A549 (cell line): ENCODE data around the gene TM4SF20. TPM values are rescaled to one million over a fixed set of nuclear protein-coding genes. Genes with fewer than 3 reads are reported as not detected.

Experiments used
- ATAC-seq, 2 experiments: fragments of 200-7000 bp in 1 of 2; fragments of >200 bp in 1 of 2; cut with Nextera tagmentation in 1 of 2; cut with Tn5 transposase in 1 of 2; 3 replicates each; pipeline versions ENCODE4 v1.8.0 to v1.9.1; 2018 to 2020; ENCODE audit warnings: mild to moderate bottlenecking in 1 of 2, moderate library complexity in 1 of 2
- CTCF ChIA-PET: fragments of 300-600 bp; sonication (Branson Sonifier 250); formaldehyde crosslinking; extraction: SDS; loops from one replicate; lab custom pipeline; 2021; ENCODE audit warnings: antibody characterized with exemption, inconsistent platforms; lab: Yijun Ruan, JAX
- POLR2A ChIA-PET: fragments of 350-600 bp; formaldehyde crosslinking; extraction: SDS; loops from one replicate; lab custom pipeline; 2021; ENCODE audit warnings: antibody characterized with exemption, inconsistent platforms; lab: Yijun Ruan, JAX
- DNase-seq, 2 experiments: peaks; one replicate each; pipeline versions ENCODE4 v3.0.0 to v3.0.0-alpha.2; 2011 to 2016; ENCODE audit warnings: low read depth in 1 of 2, low spot score in 1 of 2
- FAIRE-seq: peaks from 2 replicates; lab custom pipeline; 2011; peaks lifted over from hg19 to GRCh38; lab: Jason Lieb, UNC
- H3K27ac ChIP-seq, 2 experiments: fragments of >200 bp; sonication (Bioruptor Twin); formaldehyde crosslinking; 3 replicates each; pipeline ENCODE4 v1.5.1; 2016 to 2017
- H3K4me1 ChIP-seq: fragments of >200 bp; sonication (Bioruptor Twin); formaldehyde crosslinking; 3 replicates; pipeline ENCODE4 v1.6.1; 2016
- H3K4me2 ChIP-seq: fragments of >200 bp; sonication (Bioruptor Twin); formaldehyde crosslinking; 3 replicates; pipeline ENCODE4 v1.6.1; 2016
- H3K4me3 ChIP-seq: fragments of >200 bp; sonication (Bioruptor Twin); formaldehyde crosslinking; 3 replicates; pipeline ENCODE4 v1.5.1; 2016
- H3K9me3 ChIP-seq: fragments of >200 bp; sonication (Bioruptor Twin); formaldehyde crosslinking; 3 replicates; pipeline ENCODE4 v1.6.1; 2016
- BHLHE40 ChIP-seq: IDR thresholded peaks from 2 replicates; pipeline ENCODE4 v1.6.1; 2012; ENCODE audit warnings: low read depth, low read length, inconsistent platforms
- CBX8 ChIP-seq: fragments of 200-600 bp; sonication (generic); IDR thresholded peaks from 2 replicates; pipeline ENCODE4 v1.6.1; 2016
- CHD2 ChIP-seq: fragments of 150-350 bp; IDR thresholded peaks from 2 replicates; pipeline ENCODE4 v1.6.1; 2014; ENCODE audit warnings: low read length; ENCODE audit not compliant: partially characterized antibody
- CHD4 ChIP-seq: fragments of 200-600 bp; sonication (generic); IDR thresholded peaks from 2 replicates; pipeline ENCODE4 v1.6.1; 2016; ENCODE audit warnings: antibody characterized with exemption, mild to moderate bottlenecking, borderline replicate concordance
- CTCF ChIP-seq: fragments of >200 bp; sonication (Bioruptor Twin); formaldehyde crosslinking; IDR thresholded peaks from 3 replicates; pipeline ENCODE4 v1.5.1; 2016
- EHF ChIP-seq: fragments of 250-450 bp; sonication (Bioruptor Pico); IDR thresholded peaks from 2 replicates; pipeline ENCODE4 v1.5.0; 2020; ENCODE audit warnings: mild to moderate bottlenecking
- ELK1 ChIP-seq: fragments of 150-350 bp; IDR thresholded peaks from 2 replicates; pipeline ENCODE4 v1.6.1; 2014; ENCODE audit warnings: low read depth, mild to moderate bottlenecking, low read length
- ESRRA ChIP-seq: fragments of 150-350 bp; IDR thresholded peaks from 2 replicates; pipeline ENCODE4 v1.6.1; 2014; ENCODE audit warnings: mild to moderate bottlenecking, low read length, borderline replicate concordance
- FOSL2 ChIP-seq, 2 experiments: fragments of 450-650 bp in 1 of 2; fragments of >200 bp in 1 of 2; sonication (Bioruptor Twin) in 1 of 2; formaldehyde crosslinking; IDR thresholded peaks; 2 replicates each; pipeline versions ENCODE4 v1.5.0 to v1.6.1; 2016 to 2020; ENCODE audit warnings: mild to moderate bottlenecking in 1 of 2, moderate library complexity in 1 of 2
- FOXS1 ChIP-seq: fragments of 250-450 bp; sonication (Bioruptor Pico); IDR thresholded peaks from 2 replicates; pipeline ENCODE4 v1.5.0; 2020; ENCODE audit warnings: mild to moderate bottlenecking, moderate library complexity
- HDAC2 ChIP-seq: fragments of 200-600 bp; sonication (generic); IDR thresholded peaks from 2 replicates; pipeline ENCODE4 v1.6.1; 2016
- HEYL ChIP-seq: fragments of 250-450 bp; sonication (Bioruptor Pico); IDR thresholded peaks from 2 replicates; pipeline ENCODE4 v1.8.0; 2021; ENCODE audit warnings: mild to moderate bottlenecking, moderate library complexity
- HOXB13 ChIP-seq: fragments of 250-450 bp; sonication (Bioruptor Pico); IDR thresholded peaks from 2 replicates; pipeline ENCODE4 v1.5.0; 2020; ENCODE audit warnings: low read depth, mild to moderate bottlenecking, moderate library complexity
- HOXB5 ChIP-seq: fragments of 250-450 bp; sonication (Bioruptor Pico); IDR thresholded peaks from 2 replicates; pipeline ENCODE4 v1.5.0; 2020; ENCODE audit warnings: mild to moderate bottlenecking, moderate library complexity
- JUN ChIP-seq, 2 experiments: fragments of >200 bp; sonication (Bioruptor Twin); formaldehyde crosslinking; IDR thresholded peaks; 2 replicates in 1 of 2; 3 replicates in 1 of 2; pipeline ENCODE4 v1.6.1; 2016 to 2017
- KDM1A ChIP-seq: fragments of 200-600 bp; sonication (generic); IDR thresholded peaks from 2 replicates; pipeline ENCODE4 v1.6.1; 2016; ENCODE audit warnings: low read depth, mild to moderate bottlenecking
- KDM5A ChIP-seq: fragments of 200-600 bp; sonication (generic); IDR thresholded peaks from 2 replicates; pipeline ENCODE4 v1.6.1; 2016; ENCODE audit warnings: antibody characterized with exemption, mild to moderate bottlenecking
- MAX ChIP-seq: IDR thresholded peaks from 2 replicates; pipeline ENCODE4 v1.6.1; 2012
- MYC ChIP-seq: IDR thresholded peaks from 2 replicates; pipeline ENCODE4 v1.6.1; 2012; ENCODE audit warnings: mild to moderate bottlenecking, inconsistent platforms, low read length, improper control_type of control experiment, borderline replicate concordance
- NR3C1 ChIP-seq: fragments of >200 bp; sonication (Bioruptor Twin); formaldehyde crosslinking; IDR thresholded peaks from 3 replicates; pipeline ENCODE4 v1.6.1; 2017
- POLR2A ChIP-seq: IDR thresholded peaks from 2 replicates; pipeline ENCODE4 v1.6.1; 2012; ENCODE audit warnings: mild to moderate bottlenecking, low read length
- RARB ChIP-seq: fragments of 250-450 bp; sonication (Bioruptor Pico); IDR thresholded peaks from 2 replicates; pipeline ENCODE4 v1.8.0; 2021; ENCODE audit warnings: mild to moderate bottlenecking, moderate library complexity
- RFX5 ChIP-seq: fragments of 450-650 bp; IDR thresholded peaks from 2 replicates; pipeline ENCODE4 v1.7.1; 2014; ENCODE audit warnings: antibody characterized with exemption, mild to moderate bottlenecking, moderate library complexity
- SREBF2 ChIP-seq: fragments of 450-650 bp; IDR thresholded peaks from 2 replicates; pipeline ENCODE4 v1.6.1; 2014; ENCODE audit warnings: mild to moderate bottlenecking, moderate library complexity
- TP53 ChIP-seq: fragments of 250-450 bp; sonication (Bioruptor Pico); IDR thresholded peaks from 2 replicates; pipeline ENCODE4 v1.5.0; 2021; ENCODE audit warnings: mild to moderate bottlenecking, moderate library complexity
- ZFP36 ChIP-seq: fragments of 450-650 bp; IDR thresholded peaks from 2 replicates; pipeline ENCODE4 v1.6.1; 2014; ENCODE audit warnings: borderline replicate concordance; ENCODE audit not compliant: partially characterized antibody
- ZSCAN20 ChIP-seq: fragments of 250-450 bp; sonication (Bioruptor Pico); IDR thresholded peaks from 2 replicates; pipeline ENCODE4 v1.8.0; 2022; ENCODE audit warnings: mild to moderate bottlenecking, moderate library complexity
- WGBS: methylation state at CpG from one replicate; pipeline ENCODE4 v1.1.6; 2017; ENCODE audit errors: missing lambda C conversion rate; 5-methylcytosine and 5-hydroxymethylcytosine counted together
- polyA plus RNA-seq, 4 experiments: library from polyadenylated mRNA; depleted of rRNA in 3 of 4; stranded (reverse); fragments of >200 nt; fragmentation: RNase III in 1 of 4; extraction: RNeasy Plus Mini Kit Qiagen cat#74134 plus additional on column Dnase treatment in 1 of 4; gene quantifications; 2 replicates in 3 of 4; 3 replicates in 1 of 4; pipeline ENCODE4 v1.2.3, GENCODE V29; 2011 to 2017
- TF ChIP-seq, protein P1 (sequence below): fragments of 250-450 bp; sonication (Bioruptor Pico); IDR thresholded peaks from 2 replicates; pipeline ENCODE4 v1.5.0; 2020; ENCODE audit warnings: low read depth, mild to moderate bottlenecking, moderate library complexity
- TF ChIP-seq, protein P2 (sequence below): IDR thresholded peaks from 2 replicates; pipeline ENCODE4 v1.6.1; 2012; ENCODE audit warnings: low read depth, borderline replicate concordance
- TF ChIP-seq, protein P3 (sequence below): IDR thresholded peaks from 2 replicates; pipeline ENCODE4 v1.6.1; 2012
- TF ChIP-seq, protein P4 (sequence below): fragments of 450-650 bp; IDR thresholded peaks from 2 replicates; pipeline ENCODE4 v1.6.1; 2014; ENCODE audit warnings: antibody characterized with exemption

The TM4SF20 gene
- polyA plus RNA-seq, 2 of the 4 experiments (the other 2 are of a cell fraction), result 59.3 to 136 TPM

- Histone ChIP-seq H3K4me1 (peaks cover 40% of the 10 kb centered on the region), H3K4me2 (peak overlapping the region; percentile 93), H3K27ac (peak overlapping the region; percentile 94 to 97), H3K9me3 (peaks cover 3% of the 10 kb centered on the region; the same call in 1 of the 3 replicates), H3K4me3 (peak overlapping the region; percentile 86)
- no peak for TF ChIP-seq BHLHE40
- 0 out of 2 replicates have a peak, but pooled peaks have one; percentile 0 for TF ChIP-seq KDM5A
- TF ChIP-seq POLR2A, result 0 out of 2 replicates have a peak, but pooled peaks have one; percentile 12
- no peak for TF ChIP-seq ZSCAN20 (CRISPR knock-in tag)
- ATAC-seq (peak; percentile 46 to 57), FAIRE-seq (no peak), DNase-seq (peak; percentile 22 to 37)
- ChIA-PET POLR2A (no interaction called here), CTCF (interaction anchor here (0.9 to 1.5 kb wide), 4 partner anchors 11 to 100 kb away, joined by 3 to 5 read pairs (median 4); no protein-coding TSS in a partner anchor)
- WGBS, result 5% methylated on average over 11 of the region's 13 CpGs
Measured at GRCh38 chr2:227325839-227326195, 53.3 kb downstream of the TM4SF20 start.

GRCh38 chr2:227324995-227325838 is 53.9 kb downstream of the TM4SF20 start, which contains the start of gene MFF:
MFF (plus strand) TSS chr2:227325251; CDS start chr2:227330666, 5,415 bp downstream.
- peak; percentile 49 for FAIRE-seq
- peak within 1 kb of the TSS; percentile 93 for H3K4me2 ChIP-seq
- H3K4me3 ChIP-seq, result peak within 1 kb of the TSS; percentile 86
- peak; percentile 87 to 96 for DNase-seq
- peaks cover 37% of the 10 kb centered on the region for H3K4me1 ChIP-seq
- ChIA-PET POLR2A (no interaction called here), CTCF (interaction anchor here (0.6 to 1.5 kb wide), 5 partner anchors 12 to 105 kb away, joined by 3 to 5 read pairs (median 3); no protein-coding TSS in a partner anchor)
- peak; percentile 96 to 97 for ATAC-seq
- WGBS, result 1% methylated on average over 34 of the region's 67 CpGs
- peak within 1 kb of the TSS; percentile 94 to 97 for H3K27ac ChIP-seq
- H3K9me3 ChIP-seq, result peaks cover 3% of the 10 kb centered on the region; the same call in 1 of the 3 replicates
- TF ChIP-seq, protein P1, sequence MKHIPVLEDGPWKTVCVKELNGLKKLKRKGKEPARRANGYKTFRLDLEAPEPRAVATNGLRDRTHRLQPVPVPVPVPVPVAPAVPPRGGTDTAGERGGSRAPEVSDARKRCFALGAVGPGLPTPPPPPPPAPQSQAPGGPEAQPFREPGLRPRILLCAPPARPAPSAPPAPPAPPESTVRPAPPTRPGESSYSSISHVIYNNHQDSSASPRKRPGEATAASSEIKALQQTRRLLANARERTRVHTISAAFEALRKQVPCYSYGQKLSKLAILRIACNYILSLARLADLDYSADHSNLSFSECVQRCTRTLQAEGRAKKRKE, result peak; percentile 89
- TF ChIP-seq MYC, result peak; percentile 94
- TF ChIP-seq CBX8, result no peak
- TF ChIP-seq CTCF, result peak; percentile 37
- no peak for TF ChIP-seq ELK1
- TF ChIP-seq CHD2, result no peak
- no peak for TF ChIP-seq ESRRA
- TF ChIP-seq, protein P2, sequence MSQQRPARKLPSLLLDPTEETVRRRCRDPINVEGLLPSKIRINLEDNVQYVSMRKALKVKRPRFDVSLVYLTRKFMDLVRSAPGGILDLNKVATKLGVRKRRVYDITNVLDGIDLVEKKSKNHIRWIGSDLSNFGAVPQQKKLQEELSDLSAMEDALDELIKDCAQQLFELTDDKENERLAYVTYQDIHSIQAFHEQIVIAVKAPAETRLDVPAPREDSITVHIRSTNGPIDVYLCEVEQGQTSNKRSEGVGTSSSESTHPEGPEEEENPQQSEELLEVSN, result peak; percentile 92
- peak; percentile 77 for TF ChIP-seq HOXB5 (CRISPR knock-in tag)
- TF ChIP-seq NR3C1, result no peak
- peak; percentile 76 to 96; a peak in 4 of 5 replicates for TF ChIP-seq JUN (IDR thresholded peaks at IDR 0.05)
- no peak for TF ChIP-seq RFX5
- TF ChIP-seq SREBF2, result no peak
- peak; percentile 99 for TF ChIP-seq MAX
- TF ChIP-seq FOSL2 (IDR thresholded peaks at IDR 0.05), result no peak
- TF ChIP-seq FOSL2 (CRISPR knock-in tag; IDR thresholded peaks at IDR 0.05), result peak; percentile 52
- no peak for TF ChIP-seq EHF (CRISPR knock-in tag)
- peak; percentile 88; the same call in 1 of the 2 replicates for TF ChIP-seq HEYL (CRISPR knock-in tag)
- TF ChIP-seq TP53 (CRISPR knock-in tag), result 0 out of 2 replicates have a peak, but pooled peaks have one; percentile 63
- no peak for TF ChIP-seq KDM1A
- TF ChIP-seq RARB (CRISPR knock-in tag), result no peak
- TF ChIP-seq CHD4, result no peak
- TF ChIP-seq, protein P3, sequence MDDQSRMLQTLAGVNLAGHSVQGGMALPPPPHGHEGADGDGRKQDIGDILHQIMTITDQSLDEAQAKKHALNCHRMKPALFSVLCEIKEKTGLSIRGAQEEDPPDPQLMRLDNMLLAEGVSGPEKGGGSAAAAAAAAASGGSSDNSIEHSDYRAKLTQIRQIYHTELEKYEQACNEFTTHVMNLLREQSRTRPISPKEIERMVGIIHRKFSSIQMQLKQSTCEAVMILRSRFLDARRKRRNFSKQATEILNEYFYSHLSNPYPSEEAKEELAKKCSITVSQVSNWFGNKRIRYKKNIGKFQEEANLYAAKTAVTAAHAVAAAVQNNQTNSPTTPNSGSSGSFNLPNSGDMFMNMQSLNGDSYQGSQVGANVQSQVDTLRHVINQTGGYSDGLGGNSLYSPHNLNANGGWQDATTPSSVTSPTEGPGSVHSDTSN, result peak; percentile 38; the same call in 1 of the 2 replicates
- no peak for TF ChIP-seq FOXS1 (CRISPR knock-in tag)
- TF ChIP-seq, protein P4, sequence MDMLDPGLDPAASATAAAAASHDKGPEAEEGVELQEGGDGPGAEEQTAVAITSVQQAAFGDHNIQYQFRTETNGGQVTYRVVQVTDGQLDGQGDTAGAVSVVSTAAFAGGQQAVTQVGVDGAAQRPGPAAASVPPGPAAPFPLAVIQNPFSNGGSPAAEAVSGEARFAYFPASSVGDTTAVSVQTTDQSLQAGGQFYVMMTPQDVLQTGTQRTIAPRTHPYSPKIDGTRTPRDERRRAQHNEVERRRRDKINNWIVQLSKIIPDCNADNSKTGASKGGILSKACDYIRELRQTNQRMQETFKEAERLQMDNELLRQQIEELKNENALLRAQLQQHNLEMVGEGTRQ, result peak; percentile 96
- TF ChIP-seq HOXB13 (CRISPR knock-in tag), result no peak; the same call in 1 of the 2 replicates
- no peak for TF ChIP-seq HDAC2
- no peak for TF ChIP-seq ZFP36
